Effector CD4-positive, alpha-beta T cell (primary cell): ENCODE data around the gene ACR.

ENCODE experiments used
- DNase-seq: peaks from one replicate; pipeline ENCODE4 v3.0.0-alpha.2; 2020

ACR gene

DNA sequence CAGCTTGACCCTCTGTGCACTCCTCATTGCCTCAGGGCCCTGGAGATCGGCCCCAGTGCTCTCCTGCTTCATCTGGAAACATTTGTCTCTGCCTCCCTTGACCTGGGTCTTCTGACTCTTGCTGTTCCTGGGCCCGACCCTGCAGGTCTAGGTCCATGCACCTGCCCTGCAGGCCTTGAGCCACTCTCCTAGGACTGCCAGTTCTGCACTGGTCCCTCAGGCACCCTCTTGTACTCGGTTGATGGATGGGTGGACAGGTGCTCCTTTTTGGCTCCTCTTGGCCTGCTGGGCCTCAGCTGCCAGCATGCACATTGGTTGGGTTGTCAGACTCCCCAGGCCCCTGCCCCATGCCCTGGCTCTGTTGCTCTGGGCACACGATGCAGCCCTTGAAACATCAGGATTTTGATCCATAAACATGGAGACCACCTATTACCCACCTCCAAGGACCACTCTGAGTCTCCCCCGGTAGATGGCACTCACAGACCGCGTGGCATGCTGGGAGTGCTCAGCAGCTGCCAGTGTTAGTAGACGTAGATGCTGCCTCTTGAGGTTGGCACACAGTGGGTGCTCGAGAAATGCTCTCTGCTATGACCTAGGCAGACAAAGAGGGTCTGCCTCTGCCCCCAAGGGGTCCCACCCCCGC, 20.2 kb upstream of the ACR start:
- no peak for DNase-seq

DNA sequence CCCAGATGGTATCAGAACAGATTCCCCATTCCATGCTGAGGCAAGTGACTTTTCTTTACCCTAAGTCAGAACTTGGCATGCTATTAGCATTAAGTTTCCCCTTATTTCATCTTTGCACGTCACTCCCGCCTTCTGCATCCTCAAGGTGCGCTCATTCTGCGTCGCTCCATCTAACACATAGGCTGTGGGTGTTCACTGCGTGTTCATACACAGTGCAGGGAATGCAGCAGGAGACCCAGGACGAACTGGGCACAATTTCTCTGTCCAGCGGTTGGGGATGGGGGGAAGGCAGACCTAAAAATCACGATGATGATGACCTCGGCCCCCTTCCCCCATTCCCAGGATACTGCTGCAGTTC, 19.7 kb upstream of the ACR start:
- DNase-seq = no peak

DNA sequence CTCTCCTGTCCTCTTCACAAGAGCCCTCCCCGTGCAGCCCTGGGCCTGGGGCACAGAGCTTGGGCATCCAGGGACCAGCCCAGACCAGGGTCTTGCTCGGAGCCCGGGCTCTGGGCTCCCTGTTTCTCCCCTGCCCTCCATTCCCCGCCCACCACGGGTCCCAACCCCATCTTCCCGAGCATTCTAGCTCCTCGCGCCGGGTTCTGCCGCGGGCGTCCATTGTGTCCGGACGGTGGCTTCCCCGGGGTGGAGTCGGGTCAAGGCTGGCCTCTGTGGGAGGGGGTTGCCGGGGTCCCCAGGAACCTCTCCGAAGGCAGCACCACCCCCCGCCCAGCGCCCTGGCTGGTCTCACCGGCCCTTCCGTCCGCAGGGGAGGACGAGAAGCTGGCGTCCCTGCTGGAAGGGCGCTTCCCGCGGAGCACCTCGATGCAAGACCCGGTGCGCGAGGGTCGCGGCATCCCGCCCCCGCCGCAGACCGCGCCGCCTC, 18.1 kb upstream of the ACR start:
- no peak for DNase-seq

DNA sequence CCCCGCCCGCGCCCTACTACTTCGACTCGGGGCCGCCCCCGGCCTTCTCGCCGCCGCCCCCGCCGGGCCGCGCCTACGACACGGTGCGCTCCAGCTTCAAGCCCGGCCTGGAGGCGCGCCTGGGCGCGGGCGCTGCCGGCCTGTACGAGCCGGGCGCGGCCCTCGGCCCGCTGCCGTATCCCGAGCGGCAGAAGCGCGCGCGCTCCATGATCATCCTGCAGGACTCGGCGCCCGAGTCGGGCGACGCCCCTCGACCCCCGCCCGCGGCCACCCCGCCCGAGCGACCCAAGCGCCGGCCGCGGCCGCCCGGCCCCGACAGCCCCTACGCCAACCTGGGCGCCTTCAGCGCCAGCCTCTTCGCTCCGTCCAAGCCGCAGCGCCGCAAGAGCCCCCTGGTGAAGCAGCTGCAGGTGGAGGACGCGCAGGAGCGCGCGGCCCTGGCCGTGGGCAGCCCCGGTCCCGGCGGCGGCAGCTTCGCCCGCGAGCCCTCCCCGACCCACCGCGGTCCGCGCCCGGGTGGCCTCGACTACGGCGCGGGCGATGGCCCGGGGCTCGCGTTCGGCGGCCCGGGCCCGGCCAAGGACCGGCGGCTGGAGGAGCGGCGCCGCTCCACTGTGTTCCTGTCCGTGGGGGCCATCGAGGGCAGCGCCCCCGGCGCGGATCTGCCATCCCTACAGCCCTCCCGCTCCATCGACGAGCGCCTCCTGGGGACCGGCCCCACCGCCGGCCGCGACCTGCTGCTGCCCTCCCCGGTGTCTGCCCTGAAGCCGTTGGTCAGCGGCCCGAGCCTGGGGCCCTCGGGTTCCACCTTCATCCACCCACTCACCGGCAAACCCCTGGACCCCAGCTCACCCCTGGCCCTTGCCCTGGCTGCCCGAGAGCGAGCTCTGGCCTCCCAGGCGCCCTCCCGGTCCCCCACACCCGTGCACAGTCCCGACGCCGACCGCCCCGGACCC, 17.4 kb upstream of the ACR start:
- DNase-seq = no peak

DNA sequence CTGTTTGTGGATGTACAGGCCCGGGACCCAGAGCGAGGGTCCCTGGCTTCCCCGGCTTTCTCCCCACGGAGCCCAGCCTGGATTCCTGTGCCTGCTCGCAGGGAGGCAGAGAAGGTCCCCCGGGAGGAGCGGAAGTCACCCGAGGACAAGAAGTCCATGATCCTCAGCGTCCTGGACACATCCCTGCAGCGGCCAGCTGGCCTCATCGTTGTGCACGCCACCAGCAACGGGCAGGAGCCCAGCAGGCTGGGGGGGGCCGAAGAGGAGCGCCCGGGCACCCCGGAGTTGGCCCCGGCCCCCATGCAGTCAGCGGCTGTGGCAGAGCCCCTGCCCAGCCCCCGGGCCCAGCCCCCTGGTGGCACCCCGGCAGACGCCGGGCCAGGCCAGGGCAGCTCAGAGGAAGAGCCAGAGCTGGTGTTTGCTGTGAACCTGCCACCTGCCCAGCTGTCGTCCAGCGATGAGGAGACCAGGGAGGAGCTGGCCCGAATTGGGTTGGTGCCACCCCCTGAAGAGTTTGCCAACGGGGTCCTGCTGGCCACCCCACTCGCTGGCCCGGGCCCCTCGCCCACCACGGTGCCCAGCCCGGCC, 16.7 kb upstream of the ACR start:
- no peak for DNase-seq

DNA sequence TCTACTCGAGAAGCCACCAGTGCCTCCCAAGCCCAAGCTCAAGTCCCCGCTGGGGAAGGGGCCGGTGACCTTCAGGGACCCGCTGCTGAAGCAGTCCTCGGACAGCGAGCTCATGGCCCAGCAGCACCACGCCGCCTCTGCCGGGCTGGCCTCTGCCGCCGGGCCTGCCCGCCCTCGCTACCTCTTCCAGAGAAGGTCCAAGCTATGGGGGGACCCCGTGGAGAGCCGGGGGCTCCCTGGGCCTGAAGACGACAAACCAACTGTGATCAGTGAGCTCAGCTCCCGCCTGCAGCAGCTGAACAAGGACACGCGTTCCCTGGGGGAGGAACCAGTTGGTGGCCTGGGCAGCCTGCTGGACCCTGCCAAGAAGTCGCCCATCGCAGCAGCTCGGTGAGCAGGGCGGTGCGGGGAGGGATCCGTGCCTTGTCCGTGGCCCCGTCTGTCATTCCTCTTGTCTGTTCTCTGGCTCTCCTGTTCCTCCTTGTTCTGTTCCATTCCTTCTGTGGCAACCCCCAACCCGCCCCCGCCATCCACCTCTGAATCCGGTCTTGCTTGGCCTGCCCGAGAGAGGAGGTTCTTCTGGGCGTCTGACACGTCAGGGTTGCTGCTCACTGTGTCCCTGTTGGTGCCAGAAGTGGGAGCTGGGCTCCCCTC, 15.8 kb upstream of the ACR start:
- DNase-seq = no peak

DNA sequence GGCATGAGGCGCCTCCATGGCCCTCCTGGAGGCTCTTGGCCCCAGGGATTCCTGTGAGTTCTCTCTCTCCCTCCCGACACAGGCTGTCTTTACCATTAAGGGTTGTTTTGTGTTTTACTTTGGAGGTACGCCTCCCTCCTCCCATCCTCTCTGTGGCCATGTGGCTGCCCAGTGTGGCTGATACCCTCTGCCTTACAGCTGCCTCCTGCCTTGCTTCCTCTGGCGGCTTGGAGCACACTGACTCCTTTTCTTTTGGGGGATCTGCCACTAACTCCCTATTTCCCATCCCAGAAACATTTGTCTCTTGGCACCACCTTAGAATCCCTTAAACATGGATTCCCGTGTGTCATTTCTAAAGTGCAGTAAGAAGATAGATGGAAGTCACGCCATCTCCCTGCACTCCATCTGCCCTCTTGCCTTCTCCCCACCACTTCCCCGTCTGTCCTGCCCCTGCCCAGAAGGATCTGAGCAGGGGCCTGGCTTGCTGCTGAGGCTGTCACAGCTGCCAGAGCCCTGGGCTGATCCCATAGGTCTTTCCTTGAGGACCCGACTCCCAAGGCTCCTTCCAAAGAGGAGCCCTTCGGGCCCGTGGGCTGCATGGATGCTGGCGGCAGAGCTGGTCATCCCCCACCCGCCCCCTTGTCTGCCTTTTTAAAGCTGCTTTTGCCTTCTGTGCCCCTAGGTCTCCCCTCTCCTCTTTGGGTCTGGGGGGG, 15.1 kb upstream of the ACR start:
- no peak for DNase-seq

DNA sequence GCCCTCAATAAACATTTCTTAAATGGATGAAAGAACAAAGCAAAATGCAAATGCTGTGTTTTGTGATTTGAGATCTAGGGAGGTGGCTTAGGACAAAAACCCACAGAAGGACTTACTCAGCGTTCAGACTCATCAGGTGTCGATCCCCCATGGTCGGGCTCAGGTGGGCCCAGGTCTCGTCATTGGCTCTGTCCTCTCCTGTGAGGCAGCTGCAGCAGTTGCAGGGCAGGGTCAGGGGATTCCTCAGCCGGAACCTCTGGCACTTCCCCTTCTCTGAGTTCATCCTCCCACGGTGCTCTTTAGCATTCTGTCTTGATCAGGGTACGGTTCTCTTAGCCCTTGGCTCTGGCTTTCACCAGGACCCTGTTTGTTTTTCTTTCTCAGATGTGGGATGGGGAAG, 14.0 kb upstream of the ACR start:
- no peak for DNase-seq

DNA sequence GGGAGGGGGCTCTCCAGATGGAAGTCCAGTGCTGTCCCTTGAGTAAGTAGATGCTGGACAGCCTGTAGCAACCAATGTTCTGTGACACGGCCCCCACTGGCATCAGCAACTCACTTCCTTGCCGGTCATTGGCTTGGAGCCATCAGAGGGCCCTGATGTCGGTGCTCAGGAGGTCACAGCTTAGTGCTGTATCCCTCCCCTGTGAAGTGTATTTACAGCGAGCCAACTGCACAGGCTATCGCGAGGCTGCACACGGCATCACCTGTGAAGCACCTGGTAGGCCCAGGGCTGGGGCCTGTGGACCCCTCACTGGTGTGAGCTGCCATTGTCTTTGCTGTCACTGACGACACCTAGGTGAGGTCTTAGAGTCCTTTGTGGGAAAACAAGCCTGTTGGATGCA, 13.4 kb upstream of the ACR start:
- DNase-seq = no peak

DNA sequence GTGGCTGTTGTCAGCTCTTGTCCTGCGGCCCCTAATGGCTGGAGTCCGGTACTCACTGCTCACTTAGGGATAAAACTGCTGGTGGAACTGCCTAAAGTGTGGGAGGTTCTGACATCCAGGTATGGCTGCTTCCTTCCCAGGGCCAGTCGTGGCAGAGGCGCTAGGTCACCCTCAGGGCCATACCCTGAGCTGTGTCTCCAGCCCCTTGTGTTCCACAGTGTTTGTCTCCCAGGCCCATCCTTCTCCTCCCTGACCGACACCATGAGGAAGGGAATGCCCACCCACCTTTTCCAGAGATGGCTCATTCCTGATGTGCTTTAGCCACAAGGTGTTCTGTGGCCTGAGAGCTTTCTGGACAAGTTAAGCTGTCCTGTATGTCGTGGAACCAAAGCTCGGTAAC, 12.4 kb upstream of the ACR start:
- DNase-seq = no peak

DNA sequence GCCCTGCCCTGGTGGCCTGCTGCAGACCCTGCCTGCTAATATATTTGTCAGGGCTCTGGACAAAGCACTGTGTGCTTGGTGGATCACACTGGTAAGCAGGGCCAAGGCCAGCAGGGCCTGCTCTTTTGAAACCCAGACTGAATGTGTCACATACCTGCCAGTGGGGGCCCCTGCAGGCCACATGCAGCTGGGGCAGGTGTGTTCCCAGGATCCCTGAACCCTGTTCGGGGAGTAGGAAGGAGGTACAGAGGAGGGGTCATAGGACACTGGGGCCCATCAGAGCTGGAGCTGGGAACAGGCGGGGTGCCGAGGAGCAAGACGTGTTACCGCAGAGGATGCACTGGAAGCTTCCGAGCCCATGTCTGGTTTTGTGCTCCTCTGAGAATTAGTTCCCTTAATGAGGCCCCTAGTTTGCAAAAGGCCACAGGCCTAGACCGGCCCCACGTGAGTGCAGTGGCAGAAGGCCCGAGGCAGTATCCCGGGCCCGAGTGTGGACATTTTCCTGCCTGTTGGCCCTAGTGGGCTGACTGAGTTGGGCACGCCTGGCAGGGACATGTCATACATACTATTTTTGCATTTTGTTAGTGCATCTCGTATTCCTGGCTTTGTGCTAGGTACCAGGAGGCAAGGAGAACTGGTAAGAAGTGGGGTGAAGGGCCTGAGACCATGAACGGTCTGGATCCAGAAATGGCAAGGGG, 11.2 kb upstream of the ACR start:
- no peak for DNase-seq

DNA sequence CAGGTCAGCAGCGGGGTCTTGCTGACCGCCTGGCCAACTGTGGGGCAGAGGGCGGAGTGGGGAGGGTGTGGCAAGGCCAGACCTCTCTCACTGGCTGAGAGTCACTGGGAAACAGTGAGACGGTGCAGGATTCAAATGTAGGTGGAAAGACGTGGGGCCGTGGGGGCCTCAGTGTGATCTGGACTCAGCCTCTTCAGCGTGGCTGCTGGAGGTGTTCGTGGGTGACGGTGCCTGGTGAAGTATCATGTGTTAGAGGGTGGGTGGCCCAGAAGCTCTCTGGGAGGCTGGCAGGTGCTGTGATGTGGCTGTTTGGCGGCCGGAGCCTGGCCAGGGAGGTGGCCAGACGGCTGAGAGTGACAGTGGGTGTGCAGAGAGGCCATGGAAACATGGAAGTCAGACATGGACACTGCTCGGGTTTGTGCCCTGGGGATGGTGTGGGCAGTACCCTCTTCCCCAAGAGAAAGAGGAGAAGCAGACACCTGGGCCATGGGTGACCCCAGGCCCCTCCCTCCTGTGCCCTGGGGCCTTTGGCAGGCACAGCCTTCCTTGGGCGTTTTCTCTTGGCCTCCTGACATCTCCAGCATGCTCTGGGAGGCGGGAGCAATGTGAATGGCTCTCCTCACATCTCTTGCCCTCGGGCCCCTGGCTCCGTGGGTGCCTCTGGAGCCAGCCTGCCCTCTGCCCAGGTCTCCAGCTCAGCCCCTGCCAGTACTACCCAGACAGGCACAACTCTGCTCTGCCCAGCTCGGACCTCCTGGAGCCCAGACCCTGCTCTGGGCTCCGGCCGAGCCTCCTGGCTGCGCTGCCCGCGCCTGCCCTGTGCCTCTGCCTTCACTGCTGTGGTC, 10.1 kb upstream of the ACR start:
- no peak for DNase-seq

DNA sequence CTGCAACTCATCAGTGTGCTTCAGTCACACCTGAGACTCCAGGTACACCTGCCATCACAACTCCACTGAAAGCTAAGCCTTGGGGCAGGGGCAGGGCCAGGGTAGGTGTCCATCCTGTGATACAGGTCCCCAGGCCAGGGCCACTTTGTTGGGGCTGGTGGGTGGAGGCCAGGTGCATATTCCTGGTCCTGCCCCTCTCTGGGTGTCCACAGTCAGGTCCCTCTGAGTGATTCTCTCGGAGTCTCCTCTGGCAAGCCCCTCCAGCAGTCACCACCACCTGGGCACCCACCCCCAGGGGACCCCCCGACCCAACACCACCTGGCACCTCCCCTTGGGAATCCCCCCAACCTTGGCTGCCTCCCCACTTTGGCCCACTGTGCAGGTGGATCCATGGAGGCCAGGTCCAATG, 9.5 kb upstream of the ACR start:
- no peak for DNase-seq

DNA sequence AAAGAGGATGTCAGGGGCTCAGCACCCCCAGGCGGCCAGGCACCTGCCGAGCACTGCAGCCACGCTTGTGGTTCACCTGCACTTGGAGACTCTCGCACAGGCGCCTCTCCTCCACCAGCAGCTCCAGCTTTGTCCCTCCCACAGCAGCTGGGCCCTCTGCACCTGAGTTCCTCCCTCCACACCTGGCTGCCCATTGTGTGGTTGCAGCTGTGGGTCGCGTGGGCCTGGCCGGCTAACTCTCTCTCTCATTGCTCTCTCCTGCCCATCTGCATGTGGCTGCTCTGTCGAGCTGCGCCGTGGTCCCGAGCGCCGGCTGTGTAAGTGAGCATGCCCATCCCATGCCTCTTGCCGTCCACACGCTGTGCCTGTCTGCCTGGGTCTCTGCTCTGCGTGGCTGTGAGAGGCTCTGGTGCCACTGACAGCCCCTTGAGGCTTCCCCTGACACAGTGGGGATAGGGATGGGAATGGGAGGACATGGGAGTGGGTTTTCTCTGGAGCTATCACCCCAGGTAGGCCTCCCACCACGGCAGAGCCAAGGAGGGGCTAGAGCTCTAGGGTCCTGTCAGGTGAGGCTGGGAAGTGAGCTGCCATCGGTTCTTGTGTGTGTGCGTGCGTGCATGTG, 8.5 kb upstream of the ACR start:
- DNase-seq = no peak

DNA sequence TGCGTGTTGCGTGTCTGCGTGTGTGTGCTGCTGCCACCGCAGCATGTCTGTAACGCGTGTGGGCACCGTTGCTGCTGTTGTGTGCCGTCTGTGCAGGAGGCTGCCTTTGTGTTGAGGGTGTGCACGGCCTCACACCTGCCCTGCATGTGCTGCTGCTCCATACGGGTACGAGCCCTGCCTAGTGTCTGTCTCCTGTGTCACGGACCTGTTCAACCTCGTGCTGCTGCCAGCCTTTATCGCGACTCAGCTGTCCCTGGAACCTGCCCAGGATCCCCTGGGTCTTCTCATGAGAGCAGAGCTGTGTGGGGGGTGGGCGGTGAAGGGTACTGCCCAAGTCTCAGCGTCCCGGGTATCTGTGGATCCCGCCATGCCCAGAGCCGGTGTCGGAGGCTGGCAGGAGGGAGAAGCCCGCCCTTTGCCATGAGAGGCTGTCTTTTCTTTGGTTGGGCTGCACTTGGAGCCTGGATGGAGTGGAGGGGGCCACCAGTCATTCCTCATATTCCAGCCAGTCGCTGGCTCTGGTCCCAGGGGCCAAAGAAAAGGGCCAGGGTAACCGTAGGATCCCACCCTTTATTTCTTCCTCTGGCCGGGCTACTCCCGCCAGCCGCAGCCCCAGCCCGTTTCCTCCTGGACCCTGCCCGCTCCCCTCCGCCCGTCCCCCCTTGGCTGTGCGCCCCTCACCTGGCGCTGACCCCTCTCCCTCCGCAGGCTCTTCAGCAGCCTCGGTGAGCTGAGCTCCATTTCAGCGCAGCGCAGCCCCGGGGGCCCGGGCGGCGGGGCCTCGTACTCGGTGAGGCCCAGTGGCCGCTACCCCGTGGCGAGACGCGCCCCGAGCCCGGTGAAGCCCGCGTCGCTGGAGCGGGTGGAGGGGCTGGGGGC, 7.8 kb upstream of the ACR start:
- no peak for DNase-seq

DNA sequence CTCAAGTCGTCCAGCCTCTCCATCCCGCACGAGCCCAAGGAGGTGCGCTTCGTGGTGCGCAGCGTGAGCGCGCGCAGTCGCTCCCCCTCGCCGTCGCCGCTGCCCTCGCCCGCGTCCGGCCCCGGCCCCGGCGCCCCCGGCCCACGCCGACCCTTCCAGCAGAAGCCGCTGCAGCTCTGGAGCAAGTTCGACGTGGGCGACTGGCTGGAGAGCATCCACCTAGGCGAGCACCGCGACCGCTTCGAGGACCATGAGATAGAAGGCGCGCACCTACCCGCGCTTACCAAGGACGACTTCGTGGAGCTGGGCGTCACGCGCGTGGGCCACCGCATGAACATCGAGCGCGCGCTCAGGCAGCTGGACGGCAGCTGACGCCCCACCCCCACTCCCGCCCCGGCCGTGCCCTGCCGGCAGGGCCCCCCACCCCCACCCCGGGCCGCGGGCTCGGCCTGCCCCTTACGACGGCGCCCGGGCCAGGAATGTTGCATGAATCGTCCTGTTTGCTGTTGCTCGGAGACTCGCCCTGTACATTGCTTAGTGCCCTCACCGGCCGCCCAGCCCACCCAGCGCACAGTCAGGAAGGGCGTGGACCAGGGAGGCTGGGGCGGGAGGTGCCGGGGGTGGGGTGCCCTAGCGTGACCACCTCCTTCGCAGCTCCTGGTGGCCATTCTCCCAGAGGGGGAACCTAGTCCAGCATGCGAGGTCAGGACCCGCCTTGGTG, 6.9 kb upstream of the ACR start:
- no peak for DNase-seq

DNA sequence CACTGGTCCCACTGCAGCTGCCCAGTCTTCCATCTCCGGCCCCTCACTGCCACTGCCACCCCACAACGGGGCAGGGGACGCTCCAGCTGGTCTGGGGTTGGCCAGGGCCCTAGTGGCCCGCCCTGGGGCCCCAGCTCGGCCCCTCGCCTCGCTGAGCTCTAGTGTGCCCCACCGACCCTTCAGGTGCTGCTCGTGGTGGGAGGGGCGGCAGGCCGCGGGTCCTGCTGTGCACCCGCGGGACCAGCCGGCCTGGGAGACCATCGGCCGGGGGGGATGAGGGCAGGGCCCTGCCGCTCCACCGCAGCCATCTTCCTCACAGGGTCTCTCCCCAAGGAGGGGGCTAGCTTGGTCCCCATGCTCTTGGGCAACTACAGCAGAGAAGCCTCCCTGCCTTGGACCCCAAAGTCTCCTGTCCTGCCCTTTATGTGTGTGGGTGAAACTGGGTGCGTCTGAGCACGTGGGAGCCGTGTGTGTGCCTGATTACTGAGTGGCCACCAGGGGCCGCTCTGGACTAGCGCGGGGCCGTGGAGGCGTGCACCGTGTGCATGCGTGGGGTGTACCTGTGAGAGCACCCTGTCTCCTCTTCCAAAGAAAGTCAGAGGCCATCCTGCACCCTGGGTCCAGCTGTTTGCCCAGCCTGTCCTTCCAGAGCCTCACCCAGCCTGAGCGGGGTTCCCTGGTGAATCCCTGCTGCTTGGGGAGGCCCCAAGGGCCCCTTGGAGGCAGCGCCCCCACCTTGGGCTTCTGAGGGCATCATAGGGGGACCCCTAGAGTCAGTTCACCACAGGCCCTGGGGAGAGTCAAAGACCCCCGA, 6.0 kb upstream of the ACR start:
- peak; percentile 42 for DNase-seq

DNA sequence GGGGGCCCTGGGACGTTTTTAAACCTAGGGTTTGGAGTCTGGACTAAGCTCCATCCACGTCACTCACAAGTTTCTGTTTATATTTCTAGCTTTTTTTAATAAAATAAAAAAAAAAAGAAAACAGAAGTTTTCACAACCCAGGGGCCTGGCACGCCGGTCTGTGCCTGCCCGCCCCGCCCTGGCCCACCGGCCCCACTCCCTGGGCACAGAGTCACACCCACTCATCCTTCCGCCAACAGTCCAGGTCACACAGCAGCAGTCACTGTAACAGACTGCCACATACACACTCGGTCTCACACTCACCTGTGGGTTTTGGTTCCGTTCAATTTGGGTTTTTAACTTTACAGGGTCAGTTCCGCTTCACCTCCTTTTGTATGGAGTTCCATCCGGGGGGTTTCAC, 5.3 kb upstream of the ACR start:
- DNase-seq = no peak
